GM11168 (cell line): Measurements from ENCODE around the gene CADM4.
"Not testable (repeated sequence)": the region's sequence is repeated elsewhere in the genome, so short reads cannot be mapped to it uniquely, and the experiment has no call there.

Experiments
- in situ Hi-C: fragments of 300-500 bp; cut with MboI; formaldehyde crosslinking; loops from one replicate; pipeline ENCODE4 v1.12.0; 2022; ENCODE audit warnings: low sequenced_read_pairs; ENCODE audit not compliant: unreplicated experiment

Gene CADM4

GRCh38 chr19:43667126-43667875, 27.7 kb upstream of the CADM4 start:
- in situ Hi-C loops = no loop called here

- in situ Hi-C loops = no loop called here
Observed at GRCh38 chr19:43664018-43664417, 24.4 kb upstream of the CADM4 start.

- in situ Hi-C loops = no loop called here
Observed at GRCh38 chr19:43662487-43662886, 22.8 kb upstream of the CADM4 start.

- in situ Hi-C loops = no loop called here
Observed at GRCh38 chr19:43660971-43661360, 21.3 kb upstream of the CADM4 start.

- in situ Hi-C loops = no loop called here
Observed at GRCh38 chr19:43660301-43660970, 20.8 kb upstream of the CADM4 start.

- in situ Hi-C loops = no loop called here
Observed at GRCh38 chr19:43658494-43658893, 18.8 kb upstream of the CADM4 start.

- in situ Hi-C loops = no loop called here
Observed at GRCh38 chr19:43658001-43658400, 18.4 kb upstream of the CADM4 start.

- in situ Hi-C loops = no loop called here
Observed at GRCh38 chr19:43656436-43656835, 16.8 kb upstream of the CADM4 start.

- in situ Hi-C loops = no loop called here
Observed at GRCh38 chr19:43652546-43652874, 12.9 kb upstream of the CADM4 start.

GRCh38 chr19:43651758-43652545, 12.3 kb upstream of the CADM4 start:
- in situ Hi-C loops = no loop called here

GRCh38 chr19:43650276-43650675, 10.6 kb upstream of the CADM4 start:
- in situ Hi-C loops = not testable (repeated sequence)

- in situ Hi-C loops = no loop called here
Observed at GRCh38 chr19:43649514-43649913, 9.9 kb upstream of the CADM4 start.

- in situ Hi-C loops = no loop called here
Observed at GRCh38 chr19:43648633-43649032, 9.0 kb upstream of the CADM4 start.

- in situ Hi-C loops = no loop called here
Observed at GRCh38 chr19:43644181-43644580, 4.5 kb upstream of the CADM4 start.

- in situ Hi-C loops = no loop called here
Observed at GRCh38 chr19:43643326-43643725, 3.7 kb upstream of the CADM4 start.

GRCh38 chr19:43642531-43642930, 2.9 kb upstream of the CADM4 start:
- in situ Hi-C loops = no loop called here

GRCh38 chr19:43641333-43641732, 1.7 kb upstream of the CADM4 start:
- in situ Hi-C loops = no loop called here

- in situ Hi-C loops = no loop called here
Observed at GRCh38 chr19:43640424-43640757, 741 bp upstream of the CADM4 start.

- in situ Hi-C loops = no loop called here
Observed at GRCh38 chr19:43638995-43639518, 593 bp downstream of the CADM4 start.

- in situ Hi-C loops = no loop called here
Observed at GRCh38 chr19:43638214-43638994, 1.2 kb downstream of the CADM4 start.
